ENCODE results near the gene C1orf226.
A peak's percentile ranks its signal among the peaks of the same experiment; 100 is the strongest.

The C1orf226 gene

DNA sequence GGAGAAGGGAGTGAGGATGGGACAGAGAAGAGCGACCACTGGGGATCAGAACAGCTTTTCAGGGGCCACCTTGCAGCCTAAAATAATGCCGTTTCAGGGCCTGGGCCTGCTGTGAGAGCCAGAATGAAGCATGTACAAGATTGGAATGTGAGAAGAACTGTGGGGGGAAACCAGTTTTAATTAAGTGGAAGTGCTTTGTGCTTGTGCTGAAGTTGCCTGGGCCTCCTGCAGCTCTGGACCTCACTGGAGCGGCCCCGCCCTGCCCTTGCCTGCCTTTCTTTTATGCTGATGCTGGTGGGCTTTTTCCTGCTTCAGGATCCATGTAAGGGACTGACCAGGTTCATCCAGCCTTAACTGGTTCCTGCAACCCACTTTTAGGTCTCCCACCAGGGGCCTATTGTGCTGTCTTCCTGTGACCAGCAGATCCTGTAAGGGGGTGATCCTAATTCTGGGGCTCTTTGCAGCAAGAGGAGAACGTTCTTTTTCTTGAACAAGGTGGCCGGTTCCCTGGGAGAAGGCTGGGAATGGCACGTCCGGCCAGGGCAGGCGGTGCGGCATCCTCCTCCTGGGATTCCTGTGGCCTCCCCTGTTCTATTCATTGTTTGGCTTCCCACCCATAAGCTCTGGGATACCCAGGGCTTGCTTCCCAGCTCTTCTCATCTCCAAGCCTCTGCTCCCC, 3.2 kb downstream of the C1orf226 start:
- no peak for DNase-seq

DNA sequence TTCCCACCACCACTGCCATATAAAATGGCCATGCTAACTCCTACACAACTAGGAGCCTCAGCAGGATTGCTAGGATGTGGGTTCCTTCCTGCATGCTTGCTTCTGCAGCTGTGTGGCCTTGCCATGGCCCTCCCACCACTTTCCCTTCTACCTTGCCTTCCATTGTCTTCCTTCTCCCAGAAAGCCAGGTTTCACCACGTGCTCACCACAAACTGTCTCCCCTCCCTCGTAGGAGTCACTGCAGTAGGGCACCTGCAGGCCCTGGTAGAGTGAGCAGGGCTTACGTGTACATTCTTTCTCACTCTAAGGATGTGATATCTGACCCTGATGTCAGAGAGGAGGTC, 3.7 kb downstream of the C1orf226 start:
- no peak for DNase-seq

DNA sequence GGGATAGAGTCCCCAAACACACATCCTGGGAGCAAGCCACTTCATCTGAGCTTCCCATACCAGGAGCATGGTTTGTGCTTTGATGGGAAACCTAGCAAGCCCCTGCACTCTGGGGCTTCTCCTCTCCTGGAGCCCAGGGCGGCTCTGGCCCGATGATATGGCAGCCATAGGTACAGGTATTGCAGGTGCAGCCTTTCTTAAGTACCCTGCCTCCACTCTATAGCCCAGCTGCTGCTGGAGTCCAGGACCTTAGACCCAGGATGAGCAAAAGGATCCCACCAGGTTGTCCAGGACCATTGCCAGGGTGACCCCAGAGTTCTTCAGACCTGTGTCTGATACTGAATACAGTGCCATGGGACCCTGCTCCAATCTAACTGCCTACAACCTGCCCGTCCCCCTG, 4.2 kb downstream of the C1orf226 start:
- DNase-seq = no peak

DNA sequence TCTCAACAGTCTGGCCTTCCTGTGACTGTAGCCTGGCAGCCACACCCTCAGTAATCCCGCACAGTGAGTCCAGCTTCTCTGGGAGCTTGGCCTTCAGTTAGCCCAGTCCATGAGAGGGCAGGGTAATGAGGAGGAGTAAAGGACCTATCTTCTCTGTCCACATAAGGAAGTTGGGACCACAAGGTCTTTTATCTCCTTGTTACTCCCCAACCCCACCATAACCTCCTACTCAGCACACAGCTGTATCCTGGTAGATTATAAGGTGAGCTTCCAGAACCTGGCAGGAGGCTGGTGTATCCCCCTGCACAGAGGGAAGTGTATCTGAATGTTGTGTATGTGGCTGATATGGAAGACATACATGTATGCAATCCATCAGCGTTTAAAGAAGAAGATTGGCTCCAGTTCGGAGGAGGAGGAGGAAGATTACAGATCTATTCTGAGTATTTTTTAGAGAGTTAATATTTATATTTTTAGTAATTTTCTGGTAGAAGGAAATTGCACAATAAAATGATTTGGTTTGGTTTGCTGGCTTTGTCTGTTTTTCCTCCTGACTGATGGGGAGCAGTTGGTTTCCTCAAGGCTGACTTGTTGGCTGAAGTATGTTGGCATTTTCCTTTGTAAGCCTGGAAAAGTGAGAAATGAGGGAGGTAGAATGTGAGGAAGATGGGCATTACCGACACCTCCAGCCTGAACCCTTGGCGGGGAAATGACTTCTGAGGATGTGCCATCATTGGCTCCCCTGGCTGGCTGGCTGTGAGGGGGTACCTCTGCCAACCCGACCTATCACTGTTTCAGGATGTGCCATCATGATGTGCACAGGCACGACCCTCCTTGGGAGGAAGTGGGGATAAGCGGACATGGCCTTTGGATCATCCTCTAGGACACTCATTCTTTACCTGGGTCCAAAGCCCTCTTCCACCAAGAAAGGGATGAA, 5.0 kb downstream of the C1orf226 start:
- DNase-seq = no peak

DNA sequence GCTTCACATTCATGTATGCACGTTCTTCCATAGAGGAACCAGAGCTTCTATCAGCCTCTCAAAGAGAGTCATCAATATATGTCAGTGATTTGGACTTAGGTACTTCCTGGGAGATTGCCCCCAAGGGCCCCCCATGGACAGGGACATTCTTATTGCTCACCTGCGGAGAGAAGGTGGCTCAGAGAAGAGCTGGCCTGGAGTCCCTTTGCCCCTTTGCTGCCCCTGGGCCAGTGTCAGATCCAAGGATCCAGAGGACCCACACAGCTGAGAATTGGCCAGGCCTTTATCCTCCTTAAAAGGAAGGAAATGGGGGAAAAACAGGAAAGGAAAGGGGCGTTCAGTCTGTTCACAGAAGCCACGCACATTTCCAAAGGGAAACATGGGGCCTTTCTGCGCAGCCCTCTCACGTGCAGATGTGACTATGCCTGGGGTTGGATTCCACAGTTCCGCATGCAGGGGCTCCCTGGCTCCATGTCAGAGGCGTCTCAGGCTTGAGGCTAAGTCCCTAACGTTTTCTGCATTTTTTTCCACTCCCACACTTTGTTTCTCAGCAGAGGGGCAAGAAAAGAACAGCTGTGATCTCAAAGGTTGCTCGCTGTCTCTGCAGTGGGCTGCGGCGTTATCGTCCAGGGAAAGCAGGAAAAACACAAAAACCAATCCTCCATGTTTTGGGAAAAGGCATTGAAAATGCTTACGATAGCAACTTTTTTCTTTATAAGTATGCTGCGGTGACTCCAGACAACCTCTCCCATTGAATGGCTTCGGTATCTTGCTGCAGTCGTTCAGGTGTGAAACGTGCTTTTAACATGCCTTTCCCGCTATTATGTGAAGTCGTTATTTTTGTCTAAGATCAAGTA, 5.9 kb downstream of the C1orf226 start:
- no peak for DNase-seq

DNA sequence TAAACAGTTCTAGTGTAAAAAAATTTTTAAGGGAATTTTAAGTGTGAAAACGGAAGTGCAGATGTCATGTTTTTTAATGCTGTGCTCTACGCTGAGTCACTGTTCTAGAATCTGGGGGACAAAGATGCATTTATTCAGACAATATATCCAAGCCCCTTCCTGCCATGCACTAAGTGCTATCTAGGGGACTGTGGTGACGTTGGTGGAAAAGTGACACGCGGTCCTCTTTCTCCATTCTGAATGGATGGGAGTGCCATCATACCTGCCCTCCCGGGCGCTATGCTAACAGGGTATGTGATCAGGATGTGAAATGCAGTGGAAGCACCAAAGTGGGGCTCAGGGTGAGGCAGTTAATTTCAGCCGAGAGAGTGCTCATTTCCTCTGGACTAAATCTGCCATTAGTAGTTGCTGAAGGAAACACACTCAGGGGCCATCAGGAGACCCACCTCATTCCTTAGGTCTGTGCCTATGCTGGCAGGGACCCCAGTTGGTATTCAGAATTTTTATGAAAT, 6.6 kb downstream of the C1orf226 start:
- DNase-seq = no peak

DNA sequence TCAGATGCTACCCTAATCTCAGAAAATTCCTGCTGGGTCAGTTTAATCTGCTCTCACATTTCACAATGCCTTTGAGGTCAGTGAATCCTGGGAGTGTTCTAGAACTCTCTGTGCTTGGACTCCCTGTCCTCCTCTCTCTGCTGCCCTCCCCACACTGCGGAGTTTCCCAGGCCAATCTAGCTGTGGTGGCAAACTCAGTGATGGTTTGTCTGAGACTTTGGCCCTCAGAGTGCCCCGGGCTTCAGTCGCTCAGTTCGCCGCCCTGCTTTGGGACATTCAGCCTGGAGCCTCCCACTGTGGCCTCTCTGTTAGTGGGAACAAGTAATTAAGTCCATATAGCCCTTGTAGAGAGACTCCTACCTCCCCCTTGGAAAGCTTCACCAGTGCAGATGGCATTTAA, 7.1 kb downstream of the C1orf226 start:
- no peak for DNase-seq

DNA sequence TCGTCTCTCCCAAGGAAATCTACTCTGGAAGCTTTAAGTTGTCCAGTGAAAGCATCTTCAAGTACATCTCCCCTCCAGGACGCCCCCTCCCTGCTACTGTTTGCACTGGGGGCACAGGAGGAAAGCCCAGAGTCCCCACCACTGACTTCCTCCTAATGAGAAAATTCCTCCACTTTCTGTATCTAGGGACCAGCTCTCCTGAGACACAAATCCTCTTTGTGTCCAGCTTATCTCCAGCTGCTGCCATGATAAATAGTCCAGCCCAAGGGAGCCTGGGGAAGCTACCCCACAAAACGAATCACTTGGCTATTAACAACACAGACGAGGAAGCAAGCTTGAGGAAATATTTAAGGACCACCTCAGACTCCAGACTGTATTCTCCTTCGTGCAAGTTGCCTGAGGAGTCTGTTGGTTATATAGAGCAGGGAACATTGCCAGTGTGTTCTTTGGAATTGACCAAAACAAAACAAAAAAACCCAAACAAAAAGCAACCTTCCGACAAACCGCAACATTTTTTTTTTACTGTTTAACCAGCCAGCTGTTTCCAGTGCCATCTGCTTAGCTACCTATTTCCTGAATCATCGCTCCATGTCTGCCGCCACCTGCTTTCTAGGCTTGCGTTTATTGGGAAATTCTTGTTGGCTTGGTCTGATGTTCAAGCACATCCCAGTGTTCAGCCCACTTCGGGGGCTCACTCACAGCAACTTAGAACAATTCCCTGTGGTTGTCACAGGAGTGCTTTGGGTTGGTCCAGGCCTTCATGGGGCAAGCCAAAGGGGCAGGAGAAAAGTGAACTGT, 7.7 kb downstream of the C1orf226 start:
- DNase-seq = no peak

DNA sequence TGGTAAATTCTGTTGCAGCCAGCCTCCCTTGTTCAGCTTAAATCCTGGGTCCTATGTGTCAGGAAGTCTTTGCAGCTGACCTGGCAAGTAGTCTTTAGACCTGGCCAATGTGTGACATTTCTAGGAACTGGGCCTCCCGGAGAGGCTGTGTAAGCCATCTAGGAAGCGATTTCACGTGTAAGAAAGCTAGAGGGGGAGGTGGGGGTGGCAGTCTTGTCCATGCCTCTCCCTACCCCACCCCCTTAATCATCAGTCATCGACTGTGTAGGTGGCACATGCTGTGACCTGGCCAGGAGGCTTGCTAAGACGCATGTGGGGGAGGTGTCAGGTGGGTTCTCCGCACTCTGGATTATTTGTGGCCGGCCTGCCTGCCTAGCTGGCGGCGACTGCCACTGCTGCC, 8.4 kb downstream of the C1orf226 start:
- DNase-seq = peak; percentile 38

DNA sequence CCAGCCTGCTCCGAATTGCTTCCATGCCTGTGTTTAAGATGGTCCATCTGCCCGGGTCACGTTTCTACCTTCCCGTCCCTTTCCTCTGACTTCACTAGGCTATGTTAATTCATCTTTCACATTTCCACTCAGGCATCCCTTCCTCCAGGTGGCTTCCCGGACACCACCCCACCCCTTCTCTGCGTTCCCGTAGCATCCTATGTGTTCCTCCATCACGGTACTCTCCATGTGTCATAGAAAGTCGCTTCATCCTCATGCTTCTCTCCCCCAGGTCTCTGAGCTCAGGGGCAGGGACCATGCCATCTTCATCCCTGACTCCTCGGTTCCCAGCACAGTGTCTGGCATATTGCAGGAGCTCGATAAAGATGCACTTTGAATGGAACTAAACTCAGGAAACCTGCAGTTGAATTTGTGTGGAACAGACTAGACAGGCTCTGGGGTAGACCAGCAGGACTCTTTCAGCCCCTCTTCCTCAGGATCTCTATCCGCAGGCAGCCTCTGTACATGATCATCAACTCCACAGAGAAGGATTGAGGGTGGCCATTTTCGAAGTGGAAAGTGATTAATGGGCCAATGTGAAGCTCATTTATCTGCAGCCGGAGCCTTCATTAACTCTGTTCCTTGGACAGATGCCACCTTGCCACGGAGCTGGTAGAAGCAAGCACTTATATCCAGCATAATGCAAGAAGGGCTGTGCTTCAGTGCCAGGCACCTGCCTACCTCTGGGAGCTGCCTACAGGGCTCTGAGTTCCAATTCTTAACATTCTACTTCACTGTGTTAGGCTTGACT, 9.1 kb downstream of the C1orf226 start:
- DNase-seq = no peak

DNA sequence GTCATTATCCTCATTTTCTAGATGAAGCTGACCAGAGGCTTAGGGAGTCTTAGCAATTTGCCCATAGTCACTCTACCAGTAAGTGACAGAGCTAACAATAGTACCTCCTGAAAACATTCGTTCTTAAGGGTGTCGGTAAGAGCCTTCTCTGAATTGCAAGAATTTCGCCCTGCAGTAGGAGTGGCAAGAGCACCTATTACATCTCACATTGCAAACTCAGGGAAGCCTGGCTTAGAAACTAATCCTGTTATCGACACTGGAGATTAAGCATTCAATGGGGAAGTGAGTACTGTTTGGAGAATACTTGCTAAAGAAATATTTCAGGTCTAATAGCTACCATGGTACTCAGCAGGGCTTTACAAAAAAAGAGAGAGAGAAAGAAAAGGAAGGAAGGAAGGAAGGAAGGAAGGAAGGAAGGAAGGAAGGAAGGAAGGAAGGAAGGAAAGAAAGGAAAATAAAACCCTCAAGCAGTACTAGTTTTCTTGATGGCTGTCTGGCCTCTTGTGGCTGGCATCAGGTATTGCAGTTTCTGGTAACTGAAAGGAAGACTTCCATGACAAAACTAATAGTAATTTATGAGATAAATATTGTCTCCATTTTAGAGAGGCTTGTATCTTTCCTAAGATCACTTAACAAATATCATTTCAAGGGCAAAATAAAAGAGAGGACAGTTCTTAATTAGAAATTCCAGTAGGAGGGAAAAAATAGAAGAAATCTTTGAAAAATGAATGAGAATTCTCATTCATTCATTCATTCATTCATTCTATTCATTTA, 10.4 kb downstream of the C1orf226 start:
- DNase-seq = no peak

DNA sequence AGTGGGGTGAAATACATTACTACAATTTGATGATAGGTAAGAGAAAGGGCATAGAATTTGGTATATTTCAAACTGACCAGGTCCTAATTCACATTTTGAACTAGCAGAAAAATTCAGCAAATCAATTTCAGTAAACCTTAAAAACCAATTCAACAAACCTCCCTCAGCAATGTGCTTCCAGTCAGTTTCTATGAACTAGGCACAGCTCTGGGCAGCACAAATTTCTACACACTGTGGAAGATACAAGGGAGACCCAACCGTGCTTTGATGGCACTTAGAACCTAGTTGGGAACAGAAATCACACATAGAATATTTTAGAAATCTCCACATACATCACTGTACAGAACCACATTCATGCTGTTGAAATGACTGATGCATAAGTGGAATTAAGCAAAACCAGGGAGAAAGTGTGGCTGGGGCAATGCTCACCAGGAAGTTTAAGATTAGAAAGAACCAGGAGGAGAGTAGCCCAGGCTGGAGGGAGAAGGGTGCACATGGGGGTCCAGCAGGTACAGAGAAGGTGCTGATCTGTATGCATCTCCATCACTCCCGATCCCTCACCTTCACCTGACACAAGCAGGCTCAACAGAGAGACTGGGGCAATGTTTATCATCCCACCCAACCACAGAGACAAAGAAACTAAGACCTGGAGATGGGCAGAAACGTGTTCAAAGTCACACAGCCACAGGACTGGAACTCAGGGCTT, 14.8 kb downstream of the C1orf226 start:
- no peak for DNase-seq

DNA sequence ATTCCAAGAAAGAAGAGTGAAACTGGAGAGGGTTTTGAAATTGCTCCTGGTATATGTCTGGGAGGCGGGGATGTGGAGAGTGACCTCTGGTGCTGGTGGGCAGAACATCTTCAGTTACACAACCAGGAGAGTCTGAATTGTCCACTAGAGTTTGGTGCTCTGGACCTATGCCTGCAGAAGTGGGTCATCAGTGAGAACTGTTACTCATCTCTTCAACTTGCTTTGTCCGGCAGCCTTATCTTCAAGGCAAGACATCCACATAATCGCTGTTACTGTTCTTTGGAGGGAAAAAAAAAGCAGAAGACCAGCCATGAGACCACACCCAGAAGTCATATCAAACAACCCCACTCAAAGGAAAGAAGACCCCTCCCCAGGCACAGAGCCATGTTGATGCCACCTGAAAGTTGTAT, 15.5 kb downstream of the C1orf226 start:
- DNase-seq = no peak

DNA sequence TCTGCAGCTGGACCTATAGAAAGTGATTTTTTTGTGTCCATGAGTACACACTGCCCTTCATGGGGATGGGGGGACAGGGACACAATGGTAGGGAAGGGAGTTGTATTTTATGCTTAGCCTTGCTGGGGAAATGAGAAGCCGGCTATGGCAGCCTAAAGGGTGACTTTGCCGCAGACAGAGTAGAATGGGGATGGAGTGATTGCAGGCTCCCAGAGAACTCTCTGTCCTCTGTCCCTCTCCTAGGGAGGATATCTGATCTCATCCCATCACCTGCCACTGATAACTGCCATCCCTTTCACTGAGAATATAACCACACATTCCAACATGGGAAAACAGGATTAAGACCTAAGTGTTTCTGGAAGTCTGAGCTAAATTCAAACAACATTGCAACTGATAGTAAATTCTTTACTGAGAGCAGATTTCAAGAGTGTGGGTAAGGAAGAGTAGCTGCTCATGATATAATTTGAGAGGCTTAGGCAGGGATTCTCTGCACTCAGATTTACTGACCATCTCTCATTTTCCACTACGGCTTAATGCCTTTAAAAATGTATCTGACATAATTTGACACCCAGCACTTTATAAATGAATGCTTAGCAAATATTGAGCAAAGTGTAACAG, 16.5 kb downstream of the C1orf226 start:
- DNase-seq = no peak

DNA sequence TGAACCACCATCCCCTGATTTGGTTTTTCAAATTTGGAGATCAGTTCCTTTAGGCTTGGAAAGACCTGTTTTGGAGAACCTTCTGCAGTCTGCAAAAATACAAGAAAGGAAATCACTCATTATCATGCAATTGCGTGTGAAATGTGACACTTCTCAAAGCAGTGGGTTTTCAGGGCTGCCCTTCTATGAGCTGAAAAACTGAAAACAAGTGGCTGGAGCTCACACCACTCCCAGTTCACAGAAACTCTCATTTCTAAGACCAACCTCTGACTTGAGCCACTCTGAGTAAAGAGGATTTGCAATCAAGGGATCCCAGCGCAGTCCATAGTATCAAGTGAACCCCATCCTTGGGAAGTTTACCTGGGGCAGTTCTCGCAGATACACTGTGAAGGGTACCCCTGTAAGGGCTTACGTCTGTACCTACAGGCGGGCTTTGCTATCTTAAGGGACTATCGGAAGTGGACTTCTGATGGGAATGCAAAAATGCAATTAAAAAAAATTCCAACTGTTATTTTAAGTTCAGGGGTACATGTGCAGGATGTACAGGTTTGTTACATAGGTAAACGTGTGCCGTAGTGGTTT, 17.6 kb downstream of the C1orf226 start:
- no peak for DNase-seq

DNA sequence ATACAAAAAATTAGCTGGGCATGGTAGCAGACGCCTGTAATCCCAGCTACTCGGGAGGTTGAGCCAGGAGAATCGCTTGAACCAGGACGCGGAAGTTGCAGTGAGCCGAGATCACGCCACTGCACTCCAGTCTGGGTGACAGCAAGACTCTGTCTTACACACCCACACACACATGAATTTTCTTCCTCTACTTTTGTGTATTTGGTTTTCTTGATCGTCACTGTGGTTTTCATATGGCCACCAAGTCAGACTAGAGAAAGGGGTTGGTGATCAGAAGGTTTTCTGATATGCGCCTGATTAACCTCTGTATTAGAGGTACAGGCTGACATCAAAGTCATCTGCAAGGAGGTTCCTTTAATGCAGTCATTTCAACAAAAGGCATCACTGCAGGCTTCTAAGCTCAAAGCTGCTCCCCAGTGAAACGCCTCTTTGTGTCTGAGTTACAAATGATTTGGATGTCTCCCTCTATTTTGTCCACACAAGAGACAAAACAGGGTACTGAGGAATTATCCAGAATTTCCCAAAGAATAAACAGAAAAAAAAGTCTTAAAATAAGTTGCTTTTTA, 19.3 kb downstream of the C1orf226 start:
- DNase-seq = no peak

DNA sequence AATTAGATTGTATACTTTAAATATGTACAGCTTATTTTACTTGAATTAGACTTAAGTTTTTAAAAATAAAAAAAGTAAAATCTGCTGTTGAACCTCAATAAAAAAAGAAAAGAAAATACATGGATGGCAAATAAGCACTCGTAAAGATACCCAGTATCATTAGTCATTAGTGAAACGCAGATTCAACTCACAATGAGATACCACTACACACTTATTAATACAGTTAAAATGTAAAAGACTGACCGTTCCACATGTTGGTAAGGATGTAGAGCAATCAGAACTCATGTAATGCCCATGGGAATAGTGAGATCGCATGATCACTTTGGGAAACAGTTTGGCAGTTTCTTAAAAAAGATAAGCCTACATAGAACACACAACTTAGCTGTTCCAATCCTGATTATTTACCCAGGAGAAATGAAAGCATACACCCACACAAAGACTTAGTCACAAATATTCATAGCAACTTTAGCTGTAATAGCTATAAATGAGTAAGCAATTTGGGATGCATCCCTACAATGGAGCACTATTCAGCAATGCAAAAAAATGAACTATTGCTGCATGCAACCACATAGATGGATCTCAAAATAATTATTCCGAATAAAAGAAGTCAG, 23.1 kb downstream of the C1orf226 start:
- no peak for DNase-seq

DNA sequence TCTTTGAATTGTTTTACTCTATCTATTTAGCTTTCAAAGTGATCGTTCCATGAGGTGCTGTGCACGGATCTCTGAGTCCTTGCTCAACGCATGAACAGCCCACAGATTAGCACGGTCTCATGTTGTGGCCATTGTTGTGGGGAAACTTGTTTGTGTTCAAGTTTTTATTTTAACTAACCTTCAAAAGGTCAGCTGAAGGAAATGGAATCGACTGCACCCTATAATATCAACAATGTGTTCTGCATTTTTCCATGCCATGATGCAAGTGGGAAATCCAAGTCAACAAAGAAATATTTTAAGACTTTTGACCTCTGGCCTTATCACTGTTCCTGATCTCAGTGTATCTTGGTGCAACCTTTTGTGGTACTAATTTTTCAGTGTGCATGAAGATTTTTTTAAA, 24.3 kb downstream of the C1orf226 start:
- DNase-seq = no peak
